A549 (cell line): ENCODE measurements around the gene SLC13A2. TPM values are rescaled to one million over a fixed set of nuclear protein-coding genes. Genes with fewer than 3 reads are reported as not detected.
A peak's percentile ranks its signal among the peaks of the same experiment; 100 is the strongest.

Experiments
- ATAC-seq, 2 experiments: fragments of 200-7000 bp in 1 of 2; fragments of >200 bp in 1 of 2; cut with Nextera tagmentation in 1 of 2; cut with Tn5 transposase in 1 of 2; 3 replicates each; pipeline versions ENCODE4 v1.8.0 to v1.9.1; 2018 to 2020; ENCODE audit warnings: mild to moderate bottlenecking in 1 of 2, moderate library complexity in 1 of 2
- CTCF ChIA-PET: fragments of 300-600 bp; sonication (Branson Sonifier 250); formaldehyde crosslinking; extraction: SDS; loops from one replicate; lab custom pipeline; 2021; ENCODE audit warnings: antibody characterized with exemption, inconsistent platforms; lab: Yijun Ruan, JAX
- POLR2A ChIA-PET: fragments of 350-600 bp; formaldehyde crosslinking; extraction: SDS; loops from one replicate; lab custom pipeline; 2021; ENCODE audit warnings: antibody characterized with exemption, inconsistent platforms; lab: Yijun Ruan, JAX
- DNase-seq, 2 experiments: peaks; one replicate each; pipeline versions ENCODE4 v3.0.0 to v3.0.0-alpha.2; 2011 to 2016; ENCODE audit warnings: low read depth in 1 of 2, low spot score in 1 of 2
- FAIRE-seq: peaks from 2 replicates; lab custom pipeline; 2011; peaks lifted over from hg19 to GRCh38; lab: Jason Lieb, UNC
- H3K27ac ChIP-seq, 2 experiments: fragments of >200 bp; sonication (Bioruptor Twin); formaldehyde crosslinking; 3 replicates each; pipeline ENCODE4 v1.5.1; 2016 to 2017
- H3K4me1 ChIP-seq: fragments of >200 bp; sonication (Bioruptor Twin); formaldehyde crosslinking; 3 replicates; pipeline ENCODE4 v1.6.1; 2016
- H3K4me2 ChIP-seq: fragments of >200 bp; sonication (Bioruptor Twin); formaldehyde crosslinking; 3 replicates; pipeline ENCODE4 v1.6.1; 2016
- H3K4me3 ChIP-seq: fragments of >200 bp; sonication (Bioruptor Twin); formaldehyde crosslinking; 3 replicates; pipeline ENCODE4 v1.5.1; 2016
- H3K9me3 ChIP-seq: fragments of >200 bp; sonication (Bioruptor Twin); formaldehyde crosslinking; 3 replicates; pipeline ENCODE4 v1.6.1; 2016
- CEBPB ChIP-seq, 2 experiments: fragments of >200 bp in 1 of 2; sonication (Bioruptor Twin) in 1 of 2; formaldehyde crosslinking in 1 of 2; IDR thresholded peaks; 2 replicates each; pipeline ENCODE4 v1.6.1; 2012 to 2016
- CHD2 ChIP-seq: fragments of 150-350 bp; IDR thresholded peaks from 2 replicates; pipeline ENCODE4 v1.6.1; 2014; ENCODE audit warnings: low read length; ENCODE audit not compliant: partially characterized antibody
- CHD4 ChIP-seq: fragments of 200-600 bp; sonication (generic); IDR thresholded peaks from 2 replicates; pipeline ENCODE4 v1.6.1; 2016; ENCODE audit warnings: antibody characterized with exemption, mild to moderate bottlenecking, borderline replicate concordance
- CTCF ChIP-seq: fragments of >200 bp; sonication (Bioruptor Twin); formaldehyde crosslinking; IDR thresholded peaks from 3 replicates; pipeline ENCODE4 v1.5.1; 2016
- EHF ChIP-seq: fragments of 250-450 bp; sonication (Bioruptor Pico); IDR thresholded peaks from 2 replicates; pipeline ENCODE4 v1.5.0; 2020; ENCODE audit warnings: mild to moderate bottlenecking
- ELK1 ChIP-seq: fragments of 150-350 bp; IDR thresholded peaks from 2 replicates; pipeline ENCODE4 v1.6.1; 2014; ENCODE audit warnings: low read depth, mild to moderate bottlenecking, low read length
- EP300 ChIP-seq, 2 experiments: fragments of >200 bp; sonication (Bioruptor Twin); formaldehyde crosslinking; IDR thresholded peaks; 2 replicates in 1 of 2; 3 replicates in 1 of 2; pipeline ENCODE4 v1.6.1; 2016 to 2017
- GATA3 ChIP-seq: IDR thresholded peaks from 2 replicates; pipeline ENCODE4 v1.6.1; 2012; ENCODE audit warnings: borderline replicate concordance
- HDAC2 ChIP-seq: fragments of 200-600 bp; sonication (generic); IDR thresholded peaks from 2 replicates; pipeline ENCODE4 v1.6.1; 2016
- HEYL ChIP-seq: fragments of 250-450 bp; sonication (Bioruptor Pico); IDR thresholded peaks from 2 replicates; pipeline ENCODE4 v1.8.0; 2021; ENCODE audit warnings: mild to moderate bottlenecking, moderate library complexity
- HOXA7 ChIP-seq: fragments of 250-450 bp; sonication (Bioruptor Pico); IDR thresholded peaks from 2 replicates; pipeline ENCODE4 v1.5.0; 2020; ENCODE audit warnings: mild to moderate bottlenecking, moderate library complexity
- HOXB13 ChIP-seq: fragments of 250-450 bp; sonication (Bioruptor Pico); IDR thresholded peaks from 2 replicates; pipeline ENCODE4 v1.5.0; 2020; ENCODE audit warnings: low read depth, mild to moderate bottlenecking, moderate library complexity
- JUNB ChIP-seq: fragments of >200 bp; sonication (Bioruptor Twin); formaldehyde crosslinking; IDR thresholded peaks from 2 replicates; pipeline ENCODE4 v1.6.1; 2016
- KDM1A ChIP-seq: fragments of 200-600 bp; sonication (generic); IDR thresholded peaks from 2 replicates; pipeline ENCODE4 v1.6.1; 2016; ENCODE audit warnings: low read depth, mild to moderate bottlenecking
- KDM5A ChIP-seq: fragments of 200-600 bp; sonication (generic); IDR thresholded peaks from 2 replicates; pipeline ENCODE4 v1.6.1; 2016; ENCODE audit warnings: antibody characterized with exemption, mild to moderate bottlenecking
- NFE2L2 ChIP-seq: fragments of 150-350 bp; conservative IDR thresholded peaks from 2 replicates; pipeline ENCODE4 v1.6.1; 2014; ENCODE audit warnings: low read length
- NPAS2 ChIP-seq: fragments of 250-450 bp; sonication (Bioruptor Pico); IDR thresholded peaks from 2 replicates; pipeline ENCODE4 v1.8.0; 2022; ENCODE audit warnings: mild to moderate bottlenecking, moderate library complexity, borderline replicate concordance
- RAD21 ChIP-seq, 2 experiments: fragments of >200 bp in 1 of 2; sonication (Bioruptor Twin) in 1 of 2; formaldehyde crosslinking in 1 of 2; IDR thresholded peaks in 1 of 2; conservative IDR thresholded peaks in 1 of 2; 2 replicates in 1 of 2; 3 replicates in 1 of 2; pipeline ENCODE4 v1.6.1; 2012 to 2018; ENCODE audit warnings: inconsistent platforms in 1 of 2
- RARB ChIP-seq: fragments of 250-450 bp; sonication (Bioruptor Pico); IDR thresholded peaks from 2 replicates; pipeline ENCODE4 v1.8.0; 2021; ENCODE audit warnings: mild to moderate bottlenecking, moderate library complexity
- REST ChIP-seq: fragments of 200-600 bp; sonication (generic); IDR thresholded peaks from 2 replicates; pipeline ENCODE4 v1.6.1; 2016; ENCODE audit warnings: antibody characterized with exemption, mild to moderate bottlenecking, moderate library complexity
- RFX5 ChIP-seq: fragments of 450-650 bp; IDR thresholded peaks from 2 replicates; pipeline ENCODE4 v1.7.1; 2014; ENCODE audit warnings: antibody characterized with exemption, mild to moderate bottlenecking, moderate library complexity
- SREBF2 ChIP-seq: fragments of 450-650 bp; IDR thresholded peaks from 2 replicates; pipeline ENCODE4 v1.6.1; 2014; ENCODE audit warnings: mild to moderate bottlenecking, moderate library complexity
- ZFP36 ChIP-seq: fragments of 450-650 bp; IDR thresholded peaks from 2 replicates; pipeline ENCODE4 v1.6.1; 2014; ENCODE audit warnings: borderline replicate concordance; ENCODE audit not compliant: partially characterized antibody
- ZNF302 ChIP-seq: fragments of 250-450 bp; sonication (Bioruptor Pico); IDR thresholded peaks from 2 replicates; pipeline ENCODE4 v1.9.0; 2021; ENCODE audit warnings: inconsistent platforms, mild to moderate bottlenecking, moderate library complexity
- WGBS: methylation state at CpG from one replicate; pipeline ENCODE4 v1.1.6; 2017; ENCODE audit errors: missing lambda C conversion rate; 5-methylcytosine and 5-hydroxymethylcytosine counted together
- polyA minus RNA-seq: library from RNA; depleted of rRNA, polyadenylated mRNA; stranded (reverse); fragments of >200 nt; gene quantifications from 2 replicates; pipeline ENCODE4 v1.2.3, GENCODE V29; 2011; rRNA and poly(A)+ RNA removed
- polyA plus RNA-seq, 4 experiments: library from polyadenylated mRNA; depleted of rRNA in 3 of 4; stranded (reverse); fragments of >200 nt; fragmentation: RNase III in 1 of 4; extraction: RNeasy Plus Mini Kit Qiagen cat#74134 plus additional on column Dnase treatment in 1 of 4; gene quantifications; 2 replicates in 3 of 4; 3 replicates in 1 of 4; pipeline ENCODE4 v1.2.3, GENCODE V29; 2011 to 2017

Gene SLC13A2
- 0.06 and 0.16 TPM in 2 replicates for polyA plus RNA-seq (2011; rRNA removed)
- polyA plus RNA-seq (2012; cell fraction: cytosol; rRNA removed) = 0.03 TPM in 1 of 2 replicates, not detected in the other
- not detected in 2 replicates for polyA plus RNA-seq (2012; cell fraction: nucleus; rRNA removed)
- polyA plus RNA-seq (2017; fragmentation: RNase III; extraction: RNeasy Plus Mini Kit Qiagen cat#74134 plus additional on column Dnase treatment) = not detected in 3 replicates
- polyA minus RNA-seq = 0.15 and 0.25 TPM in 2 replicates

GRCh38 chr17:28473542-28473941 is at the start of gene SLC13A2:
TSS of gene SLC13A2 (plus strand) at chr17:28473644. CDS start at chr17:28473713, 69 bp downstream.
- peak within 1 kb of the TSS in 1 of 2 experiments; percentile 59; a peak in 1 of 6 replicates for H3K27ac ChIP-seq
- FAIRE-seq (no peak), DNase-seq (no peak), ATAC-seq (peak; percentile 32 to 42; a peak in 4 of 6 replicates)
- TF ChIP-seq ZNF302 (CRISPR knock-in tag) (no peak), RFX5 (no peak), ZFP36 (no peak), KDM5A (no peak), RARB (no peak), REST (no peak), GATA3 (no peak), HEYL (CRISPR knock-in tag) (no peak), HOXA7 (CRISPR knock-in tag) (no peak), KDM1A (no peak)
- H3K4me1 ChIP-seq = peaks cover 22% of the 10 kb centered on the region
- ChIA-PET POLR2A (no interaction called here), CTCF (interaction anchor here (0.5 to 1.4 kb wide), 4 partner anchors 20 to 300 kb away, joined by 3 to 4 read pairs (median 3); no protein-coding TSS in a partner anchor)
- H3K9me3 ChIP-seq = no peaks in the 10 kb centered on the region
- WGBS = 73% methylated on average over 5 of the region's 5 CpGs
- no peak within 1 kb of the TSS for H3K4me3 ChIP-seq
- H3K4me2 ChIP-seq = no peak within 1 kb of the TSS

GRCh38 chr17:28425206-28425605 is 48.2 kb upstream of the SLC13A2 start:
- H3K27ac ChIP-seq = no peak overlapping the region
- WGBS = 65% methylated on average over 13 of the region's 13 CpGs
- ChIA-PET CTCF (interaction anchor here (0.6 to 1.6 kb wide), 3 partner anchors 8 to 128 kb away, joined by 3 to 8 read pairs (median 5); no protein-coding TSS in a partner anchor), POLR2A (no interaction called here)
- ATAC-seq = no peak
- H3K4me3 ChIP-seq = no peak overlapping the region
- no peak for FAIRE-seq
- no peaks in the 10 kb centered on the region for H3K4me1 ChIP-seq
- H3K9me3 ChIP-seq = no peaks in the 10 kb centered on the region
- H3K4me2 ChIP-seq = no peak overlapping the region
- TF ChIP-seq EHF (CRISPR knock-in tag) (no peak), SREBF2 (no peak), NPAS2 (CRISPR knock-in tag) (no peak), RAD21 (conservative IDR thresholded peaks at IDR 0.05 in 1 of 2, IDR thresholded peaks at IDR 0.05 in 1 of 2) (no peak), NFE2L2 (no peak)
- no peak for DNase-seq

- Histone ChIP-seq H3K4me3 (no peak overlapping the region), H3K4me2 (no peak overlapping the region), H3K9me3 (no peaks in the 10 kb centered on the region), H3K27ac (no peak overlapping the region), H3K4me1 (no peaks in the 10 kb centered on the region)
- peak; percentile 89 to 99 for ATAC-seq
- POLR2A ChIA-PET = no interaction called here
- peak; percentile 47 to 58 for DNase-seq
- CTCF ChIA-PET = interaction anchor here (0.8 to 1.6 kb wide), 4 partner anchors 9 to 18 kb away, joined by 3 to 5 read pairs (median 3); no protein-coding TSS in a partner anchor
- 65% methylated on average over 9 of the region's 9 CpGs for WGBS
- peak in 1 of 2 experiments; percentile 37; a peak in 2 of 5 replicates for TF ChIP-seq RAD21 (conservative IDR thresholded peaks at IDR 0.05 in 1 of 2, IDR thresholded peaks at IDR 0.05 in 1 of 2)
- TF ChIP-seq RARB = no peak
- FAIRE-seq = no peak
Measured at GRCh38 chr17:28426081-28426519, 47.3 kb upstream of the SLC13A2 start.

- no peak overlapping the region for H3K27ac ChIP-seq
- ChIA-PET CTCF (interaction anchor here (0.6 to 1.0 kb wide), 3 partner anchors 10 to 386 kb away, joined by 3 read pairs; no protein-coding TSS in a partner anchor), POLR2A (no interaction called here)
- ATAC-seq = no peak
- FAIRE-seq = no peak
- WGBS = 81% methylated on average over 5 of the region's 5 CpGs
- no peak overlapping the region for H3K4me3 ChIP-seq
- no peak overlapping the region for H3K4me2 ChIP-seq
- no peaks in the 10 kb centered on the region for H3K9me3 ChIP-seq
- no peaks in the 10 kb centered on the region for H3K4me1 ChIP-seq
- DNase-seq = no peak
- no peak for TF ChIP-seq HOXB13
- no peak for TF ChIP-seq EP300 (IDR thresholded peaks at IDR 0.05)
- TF ChIP-seq CEBPB (IDR thresholded peaks at IDR 0.05) = no peak
- TF ChIP-seq ELK1 = no peak
- no peak for TF ChIP-seq CHD2
- TF ChIP-seq GATA3 = no peak
- TF ChIP-seq CHD4 = no peak
- TF ChIP-seq SREBF2 = no peak
- no peak for TF ChIP-seq CTCF
- no peak for TF ChIP-seq JUNB
- no peak for TF ChIP-seq HDAC2
Measured at GRCh38 chr17:28427371-28427770, 46.1 kb upstream of the SLC13A2 start.
